Posterior cingulate gyrus (tissue), 11 donors: ENCODE data around the gene SEC24A.
A peak's percentile ranks its signal among the peaks of the same experiment; 100 is the strongest.
"Not testable (repeated sequence)": the region's sequence is repeated elsewhere in the genome, so short reads cannot be mapped to it uniquely, and the experiment has no call there.

Experiments
- DNase-seq, 10 donors: peaks; one replicate each; pipeline versions ENCODE4 v3.0.0 to v3.0.0-alpha.2; 2020 to 2021; ENCODE audit warnings: mixed read lengths in 3 of 10
- intact Hi-C: fragments of 100-400 bp; cut with DNase I; formaldehyde crosslinking; loops from one replicate; pipeline ENCODE4 v1.15.1; 2023

The SEC24A gene

DNA sequence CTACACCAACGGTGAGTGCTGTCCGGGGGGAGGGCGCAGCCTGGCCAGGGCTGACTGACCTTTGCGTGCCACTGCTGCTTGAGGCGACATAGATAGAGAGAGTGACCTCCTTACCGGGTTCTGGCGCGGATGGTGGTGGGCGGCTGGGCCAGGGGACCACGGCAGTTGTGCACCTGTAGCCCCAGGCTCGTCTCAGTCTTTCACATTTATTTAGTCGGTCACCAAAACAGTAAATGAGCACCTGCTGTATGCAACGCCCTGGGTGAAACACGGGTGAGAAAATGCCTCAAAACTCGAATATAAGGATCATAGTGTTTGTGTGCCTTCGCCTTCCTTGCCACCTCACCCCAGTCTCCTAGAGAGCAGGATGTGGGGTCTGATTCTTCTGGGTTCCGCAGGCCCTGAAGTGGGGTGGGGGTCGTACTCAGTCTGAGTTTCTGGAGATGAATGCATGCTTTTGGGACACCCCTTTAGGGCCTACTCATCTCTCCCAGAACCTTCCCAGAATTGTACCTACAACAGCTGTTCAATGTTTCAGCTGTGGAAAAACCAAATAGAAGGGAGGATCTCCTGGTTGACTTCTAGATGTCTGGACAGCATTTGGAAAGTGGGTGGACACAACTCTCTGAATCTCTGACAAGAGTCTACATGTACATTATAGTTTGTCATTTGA, 714 bp downstream of the SEC24A start:
- intact Hi-C loops: no loop called here
- DNase-seq: peak in 2 of 10 donors; percentile 82 to 88

DNA sequence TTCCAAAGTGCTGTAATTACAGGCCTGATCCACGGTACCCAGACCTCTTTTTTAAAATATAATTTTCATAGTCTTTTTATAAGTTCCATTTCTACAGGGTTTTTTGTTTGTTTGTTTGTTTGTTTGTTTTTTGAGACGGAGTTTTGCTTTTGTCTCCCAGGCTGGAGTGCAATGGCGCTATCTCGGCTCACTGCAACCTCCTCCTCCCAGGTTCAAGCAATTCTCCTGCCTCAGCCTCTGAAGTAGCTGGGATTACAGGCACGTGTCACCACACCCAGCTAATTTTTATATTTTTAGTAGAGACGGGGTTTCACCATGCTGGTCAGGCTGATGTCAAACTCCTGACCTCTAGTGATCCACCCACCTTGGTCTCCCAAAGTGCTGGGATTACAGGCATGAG, 2.1 kb downstream of the SEC24A start:
- DNase-seq, intact Hi-C loops: not testable (repeated sequence)

DNA sequence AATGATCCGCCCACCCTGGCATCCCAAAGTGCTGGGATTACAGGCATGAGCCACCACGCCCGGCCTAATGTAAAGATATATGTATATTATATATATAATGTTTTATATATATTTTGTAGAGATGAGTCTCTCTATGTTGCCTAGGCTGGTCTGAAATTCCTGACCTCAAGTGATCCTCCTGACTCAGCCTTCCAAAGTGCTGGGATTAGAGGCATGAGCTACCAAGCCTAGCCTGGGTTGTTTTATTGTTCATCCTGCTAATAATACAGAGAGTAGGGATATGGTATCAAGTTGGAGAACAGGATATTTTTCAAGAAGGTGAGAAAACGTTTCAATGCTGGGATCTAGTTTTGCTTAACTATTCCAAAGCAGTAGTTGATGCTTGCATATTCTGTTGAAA, 2.9 kb downstream of the SEC24A start:
- intact Hi-C loops: no loop called here
- no peak for DNase-seq

DNA sequence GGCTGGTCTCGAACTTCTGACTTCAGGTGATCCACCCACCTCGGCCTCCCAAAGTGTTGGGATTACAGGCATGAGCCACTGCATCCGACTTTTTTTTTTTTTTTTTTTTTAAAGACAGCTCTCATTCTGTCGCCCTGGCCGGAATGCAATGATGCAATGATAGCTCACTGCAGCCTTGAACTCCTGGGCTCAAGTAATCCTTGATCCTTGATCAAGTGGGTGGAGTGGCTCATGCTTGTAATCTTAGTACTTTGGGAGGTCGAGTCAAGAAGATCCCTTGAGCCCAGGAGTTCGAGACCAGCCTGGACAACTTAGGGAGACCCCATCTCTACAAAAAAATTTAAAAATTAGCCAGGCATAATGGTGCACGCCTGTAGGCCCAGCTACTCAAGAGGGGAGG, 8.1 kb downstream of the SEC24A start:
- DNase-seq: no peak
- intact Hi-C loops: no loop called here

DNA sequence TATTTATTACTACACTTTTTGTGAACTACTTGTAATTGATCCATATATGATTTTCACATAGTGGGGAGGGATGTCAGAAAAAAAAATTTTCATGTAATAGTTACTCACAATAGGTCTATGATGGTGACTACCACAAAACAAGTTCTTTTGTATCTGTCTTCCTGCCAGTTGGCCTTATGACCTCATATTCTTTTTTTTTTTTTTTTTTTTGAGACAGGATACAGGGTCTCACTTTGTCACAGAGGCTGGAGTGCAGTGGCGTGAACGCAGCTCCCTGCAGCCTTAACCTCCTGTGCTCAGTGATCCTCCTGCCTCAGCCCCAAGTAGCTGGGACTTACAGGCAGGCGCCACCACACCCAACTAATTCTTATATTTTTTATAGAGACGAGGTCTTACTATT, 10.9 kb downstream of the SEC24A start:
- intact Hi-C loops: no loop called here
- DNase-seq: no peak

DNA sequence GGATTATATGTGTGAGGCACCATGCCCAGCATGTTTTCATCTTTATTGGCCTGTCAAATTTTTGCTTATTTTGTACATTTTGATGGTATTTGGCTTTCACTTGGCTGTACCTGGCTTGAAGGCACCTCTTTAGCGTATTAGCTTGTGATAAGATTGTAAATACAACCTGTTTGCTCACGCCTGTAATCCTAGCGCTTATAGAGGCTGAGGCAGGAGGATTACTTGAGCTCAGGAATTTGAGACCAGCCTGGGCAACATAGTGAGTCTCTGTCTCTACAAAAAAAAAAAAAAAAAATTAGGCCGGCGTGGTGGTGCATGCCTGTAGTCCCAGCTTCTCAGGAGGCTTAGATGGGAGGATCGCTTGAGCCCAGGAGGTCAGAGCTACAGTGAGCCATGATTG, 11.3 kb downstream of the SEC24A start:
- intact Hi-C loops: no loop called here
- DNase-seq: no peak

DNA sequence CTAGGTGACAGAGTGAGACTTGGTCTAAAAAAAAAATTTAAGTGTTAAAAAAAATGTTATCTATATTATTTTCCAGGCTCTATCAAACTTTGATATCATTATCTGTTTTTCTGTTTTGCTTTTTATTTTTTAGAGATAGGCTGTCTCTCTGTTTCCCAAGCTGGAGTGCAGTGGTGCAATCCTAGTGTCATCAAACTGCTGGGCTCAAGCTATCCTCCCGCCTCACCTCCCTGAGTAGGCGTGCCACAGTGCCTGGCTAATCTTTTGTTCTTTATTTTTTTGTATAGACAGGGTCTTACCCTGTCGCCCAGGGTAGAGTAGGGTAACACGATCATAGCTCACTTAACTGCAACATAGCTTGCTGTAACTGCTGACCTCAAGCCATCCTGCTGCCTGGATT, 14.4 kb downstream of the SEC24A start:
- DNase-seq: no peak
- intact Hi-C loops: no loop called here

DNA sequence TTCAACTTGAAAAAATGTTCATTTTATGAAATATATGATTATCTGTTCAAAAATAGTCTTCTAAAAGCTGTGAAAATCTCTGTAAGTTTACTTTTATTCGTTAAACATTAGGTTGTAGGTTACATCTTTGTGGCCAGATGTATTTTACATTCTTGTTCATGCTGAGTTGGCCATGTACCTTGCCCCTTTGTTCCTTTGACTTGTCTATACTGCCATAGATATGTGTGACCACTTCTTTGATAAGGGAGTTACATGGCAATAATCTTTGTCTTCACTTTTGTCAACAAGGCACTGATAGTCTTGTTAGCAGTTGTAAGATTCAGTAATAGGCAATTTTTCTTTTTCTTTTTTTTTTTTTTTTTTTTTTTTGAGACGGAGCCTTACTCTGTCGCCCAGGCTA, 15.9 kb downstream of the SEC24A start:
- intact Hi-C loops: no loop called here
- no peak for DNase-seq

DNA sequence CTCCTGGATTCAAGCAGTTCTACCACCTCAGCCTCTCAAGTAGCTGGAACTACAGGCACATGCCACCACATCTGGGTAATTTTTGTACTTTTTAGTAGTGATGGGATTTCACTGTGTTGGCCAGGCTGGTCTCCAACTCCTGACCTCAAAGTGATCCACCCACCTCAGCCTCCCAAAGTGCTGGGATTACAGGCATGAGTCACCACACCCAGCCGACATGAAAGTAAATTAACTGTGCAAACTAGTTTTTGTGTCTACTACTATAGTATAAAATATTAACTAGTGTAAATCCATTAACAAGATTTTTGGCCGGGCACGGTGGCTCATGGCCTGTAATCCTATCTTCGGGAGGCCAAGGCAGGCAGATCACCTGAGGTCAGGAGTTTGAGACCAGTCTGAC, 25.0 kb downstream of the SEC24A start:
- DNase-seq, intact Hi-C loops: not testable (repeated sequence)

DNA sequence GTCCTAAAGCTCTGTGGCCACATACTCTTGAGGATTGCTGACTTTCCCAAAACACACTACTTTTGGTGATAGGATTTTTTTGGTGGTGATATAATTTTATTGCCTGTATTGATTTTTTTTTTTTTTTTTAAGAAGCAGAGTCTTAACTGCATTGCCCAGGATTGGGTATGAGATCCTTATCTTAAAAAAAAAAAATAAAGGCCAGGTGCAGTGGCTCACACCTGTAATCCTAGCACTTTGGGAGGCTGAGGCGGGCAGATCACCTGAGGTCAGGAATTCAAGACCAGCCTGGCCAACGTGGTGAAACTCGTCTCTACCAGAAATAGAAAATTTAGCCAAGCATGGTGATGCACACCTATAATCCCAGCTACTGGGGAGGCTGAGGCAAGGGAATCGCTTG, 28.8 kb downstream of the SEC24A start:
- DNase-seq, intact Hi-C loops: not testable (repeated sequence)

DNA sequence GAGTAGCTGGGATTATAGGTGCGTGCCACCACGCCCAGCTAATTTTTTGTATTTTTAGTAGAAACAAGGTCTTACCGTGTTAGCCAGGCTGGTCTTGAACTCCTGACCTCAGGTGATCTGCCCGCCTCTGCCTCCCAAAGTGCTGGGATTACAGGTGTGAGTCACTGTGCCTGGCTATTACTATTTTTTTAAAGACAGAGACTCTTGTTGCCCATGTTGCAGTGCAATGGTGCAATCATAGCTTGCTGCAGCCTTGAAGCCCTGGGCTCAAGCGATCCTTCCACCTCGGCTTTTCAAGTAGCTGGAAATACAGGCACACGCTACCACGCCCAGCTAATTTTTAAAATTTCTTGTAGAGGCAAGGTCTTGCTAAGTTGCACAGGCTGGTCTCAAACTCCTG, 41.6 kb downstream of the SEC24A start:
- intact Hi-C loops, DNase-seq: not testable (repeated sequence)

DNA sequence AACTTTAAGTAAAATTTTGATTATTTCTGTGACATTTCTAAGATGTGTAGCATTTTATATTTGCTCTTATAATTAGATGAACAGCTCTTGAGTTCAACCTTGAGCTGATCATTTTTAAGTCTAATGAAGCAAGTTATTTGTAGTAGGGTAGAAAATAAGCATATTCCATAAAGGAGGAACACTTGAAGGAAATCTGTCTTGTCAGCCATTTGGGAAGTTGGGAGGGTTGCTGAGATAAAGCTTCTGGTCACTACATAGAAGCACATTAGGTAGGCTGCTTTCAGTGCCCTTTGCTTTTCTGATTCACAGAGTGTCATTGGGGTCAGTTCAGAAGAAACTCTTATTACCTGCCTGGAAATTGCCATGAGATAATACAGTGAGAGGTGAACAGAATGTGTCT, 44.1 kb downstream of the SEC24A start:
- intact Hi-C loops: no loop called here
- no peak for DNase-seq

DNA sequence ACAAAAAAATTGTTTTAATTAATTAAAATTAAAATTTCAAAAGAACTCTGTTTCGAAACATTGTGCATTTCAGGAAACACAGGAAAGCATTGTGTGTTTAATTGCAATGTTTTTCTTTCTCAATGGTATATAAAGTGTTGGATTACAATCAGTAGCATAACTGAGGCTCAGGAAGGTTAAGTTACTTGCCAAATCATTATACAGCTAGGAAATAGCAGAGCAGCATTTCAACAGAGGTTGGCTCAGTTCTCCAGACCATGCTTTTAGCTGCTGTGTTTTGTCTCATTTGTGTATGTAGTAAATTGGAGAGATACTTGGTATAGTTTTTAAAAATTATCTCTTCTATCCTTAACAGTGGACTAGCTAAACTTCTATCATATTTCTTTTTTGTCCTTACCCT, 59.7 kb downstream of the SEC24A start:
- intact Hi-C loops: no loop called here
- no peak for DNase-seq

DNA sequence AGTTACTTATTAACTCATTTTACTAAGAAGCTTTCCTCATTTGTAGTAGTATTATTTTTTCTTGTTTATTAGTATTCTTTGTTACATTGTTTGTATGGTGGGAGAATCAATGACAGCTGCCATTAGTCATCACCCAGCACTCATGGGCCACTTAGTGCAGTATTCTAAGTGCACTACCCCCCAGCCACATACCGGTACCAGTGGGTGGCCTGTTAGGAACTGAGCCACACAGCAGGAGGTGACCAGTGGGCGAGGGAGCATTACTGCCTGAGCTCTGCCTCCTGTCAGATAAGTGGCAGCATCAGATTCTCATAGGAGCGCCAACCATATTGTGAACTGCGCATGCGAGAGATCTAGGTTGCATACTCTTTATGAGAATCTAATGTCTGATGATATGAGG, 65.5 kb downstream of the SEC24A start:
- DNase-seq: peak in 1 of 10 donors; percentile 3
- intact Hi-C loops: no loop called here

DNA sequence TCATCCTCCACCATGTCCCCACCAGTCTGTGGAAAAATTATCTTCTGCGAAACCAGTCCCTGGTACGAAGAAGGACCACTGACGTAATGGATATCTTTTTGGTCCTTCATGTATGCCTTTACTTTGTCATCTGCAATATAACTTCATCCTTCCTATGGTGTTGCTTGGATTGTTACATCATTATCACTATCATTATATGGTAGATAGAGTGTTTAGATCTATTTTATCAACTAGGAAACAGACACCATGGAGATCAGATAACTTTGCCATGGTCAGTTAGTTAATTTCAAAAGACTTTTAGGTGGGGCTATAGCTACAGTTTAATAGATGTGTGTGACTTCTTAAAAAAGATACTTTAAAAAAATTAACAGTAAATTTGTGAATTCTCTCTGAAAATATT, 66.0 kb downstream of the SEC24A start:
- DNase-seq: no peak
- intact Hi-C loops: no loop called here

DNA sequence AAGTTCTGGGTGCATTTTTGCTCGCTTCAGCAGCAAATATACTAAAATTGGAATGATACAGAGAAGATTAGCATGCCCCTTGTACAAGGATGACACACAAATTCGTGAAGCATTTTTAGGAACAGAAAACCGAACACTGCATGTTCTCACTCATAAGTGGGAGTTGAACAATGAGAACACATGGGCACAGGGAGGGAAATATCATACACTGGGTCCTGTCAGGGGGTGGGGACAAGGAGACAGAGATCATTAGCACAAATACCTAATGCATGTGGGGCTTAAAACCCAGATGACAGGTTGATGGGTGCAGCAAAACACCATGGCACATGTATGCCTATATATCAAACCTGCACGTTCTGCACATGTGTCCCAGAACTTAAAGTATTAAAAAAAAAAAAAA, 66.9 kb downstream of the SEC24A start:
- intact Hi-C loops, DNase-seq: not testable (repeated sequence)

DNA sequence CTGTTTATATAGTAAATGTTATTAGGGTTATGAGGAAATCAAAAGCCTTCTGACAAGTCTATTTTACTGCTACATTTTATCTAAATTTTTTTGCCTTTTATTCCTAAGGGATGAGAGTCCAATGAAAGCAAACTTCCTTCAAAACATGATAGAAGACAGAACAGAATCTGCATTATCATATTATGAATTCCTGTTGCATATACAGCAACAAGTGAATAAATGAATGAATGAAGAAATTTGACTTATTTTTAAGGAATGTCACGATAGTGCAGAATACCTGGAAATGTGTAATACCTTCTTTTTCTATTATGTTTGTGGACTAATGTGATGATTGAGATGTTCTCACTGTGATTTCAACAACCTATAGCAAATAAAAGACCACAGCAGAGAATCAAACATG, 76.3 kb downstream of the SEC24A start:
- intact Hi-C loops: no loop called here
- DNase-seq: no peak

DNA sequence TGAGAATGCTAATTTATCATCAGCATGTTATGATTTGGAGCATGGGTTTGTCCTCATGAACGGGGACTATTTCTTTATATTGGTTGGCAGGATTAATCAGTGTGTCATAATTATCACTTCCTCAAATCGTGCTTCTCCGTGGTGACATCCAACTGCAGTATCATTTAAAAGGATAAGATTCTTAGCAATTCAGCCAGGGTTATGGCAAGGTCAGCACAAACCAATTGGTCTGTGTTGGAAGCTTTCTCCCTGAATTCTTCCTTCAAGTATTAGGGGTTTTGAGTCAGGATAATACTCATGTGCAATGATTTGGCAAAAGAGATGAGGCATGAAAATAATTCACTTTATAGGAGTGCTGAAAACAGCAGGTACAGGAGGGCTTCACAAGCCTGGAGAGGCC, 84.2 kb downstream of the SEC24A start:
- intact Hi-C loops: loop anchor here (10.0 kb wide), 1 partner anchor 142 kb away; the partner anchor contains the start of gene TXNDC15

DNA sequence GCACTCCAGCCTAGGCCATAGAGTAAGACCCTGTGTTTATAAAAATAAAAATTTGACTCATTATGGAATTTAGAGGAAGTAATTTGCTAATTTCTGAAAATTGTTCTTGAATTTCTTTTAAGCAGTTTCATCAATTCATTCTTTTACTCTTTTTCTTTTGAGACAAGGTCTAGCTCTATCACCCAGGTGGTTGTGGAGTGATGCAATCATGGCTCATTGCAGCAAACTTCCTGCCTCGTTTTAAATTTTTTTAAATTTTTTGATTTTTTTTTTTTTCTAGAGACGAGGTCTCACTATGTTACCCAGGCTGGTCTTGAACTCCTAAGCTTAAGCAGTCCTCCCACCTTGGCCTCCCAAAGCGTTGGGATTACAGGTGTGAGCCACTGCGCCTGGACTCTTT, 86.7 kb downstream of the SEC24A start:
- intact Hi-C loops: loop anchor here (10.0 kb wide), 1 partner anchor 140 kb away; the partner anchor contains the start of gene TXNDC15
- DNase-seq: no peak

More for the DNA sequence above, 84.2 kb downstream of the SEC24A start:
- DNase-seq: no peak

DNA sequence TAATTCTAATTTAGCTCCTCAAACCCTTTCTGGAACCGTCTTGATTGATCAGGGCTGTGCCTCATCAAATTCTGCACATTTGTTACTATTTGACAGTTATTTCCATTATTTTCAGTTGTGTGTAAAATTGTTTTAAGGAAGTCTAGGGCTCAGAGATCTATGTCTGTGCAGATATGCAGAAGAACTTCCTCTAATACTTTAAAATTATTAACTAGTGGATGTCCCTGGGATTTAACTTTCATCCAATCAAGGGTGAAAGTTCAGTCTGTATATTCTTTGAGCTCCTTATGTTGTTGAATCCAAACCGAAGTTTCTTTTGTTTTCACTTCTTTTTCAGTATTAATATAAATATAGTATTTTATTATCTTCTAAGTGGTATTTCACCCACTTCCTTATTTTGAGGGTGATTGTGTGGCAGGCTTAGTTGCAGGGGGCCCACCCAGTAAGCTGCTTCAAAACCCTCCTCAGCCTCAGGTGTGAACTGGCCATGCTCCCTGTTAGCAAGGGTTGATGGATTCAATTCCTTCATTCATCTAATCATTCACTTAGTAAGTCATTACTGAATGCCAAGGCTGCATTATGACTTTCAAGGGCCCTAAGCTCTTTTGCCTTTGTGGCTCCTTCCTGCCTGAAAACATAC, 87.7 kb downstream of the SEC24A start:
- no peak for DNase-seq
- intact Hi-C loops: loop anchor here (10.0 kb wide), 1 partner anchor 139 kb away; the partner anchor contains the start of gene TXNDC15

DNA sequence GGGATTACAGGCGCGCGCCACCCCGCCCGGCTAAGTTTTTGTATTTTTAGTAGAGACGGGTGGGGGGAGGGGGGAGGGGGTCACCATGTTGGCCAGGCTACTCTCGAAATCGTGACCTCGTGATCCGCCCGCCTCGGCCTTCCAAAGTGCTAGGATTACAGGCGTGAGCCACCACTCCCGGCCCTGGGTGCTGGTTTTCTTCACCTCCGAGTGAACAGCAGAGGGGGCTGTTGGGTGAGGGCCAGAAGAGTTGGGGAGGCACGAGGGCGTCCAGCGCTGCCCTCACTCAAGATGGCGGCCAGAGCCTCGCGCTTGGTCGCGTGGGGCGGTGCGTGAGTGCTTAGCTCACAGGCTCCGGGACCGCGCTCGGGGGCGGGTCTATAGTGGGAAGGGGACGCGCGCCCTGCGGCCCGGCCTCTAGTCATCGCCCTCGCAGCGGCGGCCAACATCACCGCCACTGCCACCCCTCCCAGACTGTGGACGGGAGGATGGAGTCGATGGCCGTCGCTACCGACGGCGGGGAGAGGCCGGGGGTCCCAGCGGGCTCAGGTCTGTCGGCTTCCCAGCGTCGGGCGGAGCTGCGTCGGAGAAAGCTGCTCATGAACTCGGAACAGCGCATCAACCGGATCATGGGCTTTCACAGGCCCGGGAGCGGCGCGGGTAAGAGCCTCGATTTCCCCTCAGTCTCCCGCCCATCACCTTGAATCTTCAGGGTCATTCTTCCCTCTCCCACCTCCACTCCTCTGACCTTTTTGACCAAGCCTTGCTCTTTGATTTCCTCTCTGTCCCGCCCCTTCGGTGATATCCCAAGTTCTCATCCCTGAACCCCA, 89.8 kb downstream of the SEC24A start, which contains the start of gene CAMLG:
CAMLG (plus strand) TSS at position 416 of the 830 bp plus-strand sequence; CDS start at position 489, 73 bp downstream.
- peak; percentile 95 to 100 (median 98) for DNase-seq
- intact Hi-C loops: loop anchor here (1.0 to 10.0 kb wide), 4 partner anchors 20 to 167 kb away; partner anchors contain the start of genes DDX46, PCBD2 and TXNDC15
